HG03139 (cell line): ENCODE data around the gene OR4N2.
"Not testable (repeated sequence)": the region's sequence is repeated elsewhere in the genome, so short reads cannot be mapped to it uniquely, and the experiment has no call there.

Experiments used
- ATAC-seq: cut with Tn5 transposase; IDR thresholded peaks from one replicate; pipeline ENCODE4 v1.9.1; 2021; ENCODE audit not compliant: unreplicated experiment

OR4N2 gene, protein sequence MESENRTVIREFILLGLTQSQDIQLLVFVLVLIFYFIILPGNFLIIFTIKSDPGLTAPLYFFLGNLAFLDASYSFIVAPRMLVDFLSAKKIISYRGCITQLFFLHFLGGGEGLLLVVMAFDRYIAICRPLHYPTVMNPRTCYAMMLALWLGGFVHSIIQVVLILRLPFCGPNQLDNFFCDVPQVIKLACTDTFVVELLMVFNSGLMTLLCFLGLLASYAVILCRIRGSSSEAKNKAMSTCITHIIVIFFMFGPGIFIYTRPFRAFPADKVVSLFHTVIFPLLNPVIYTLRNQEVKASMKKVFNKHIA

DNA sequence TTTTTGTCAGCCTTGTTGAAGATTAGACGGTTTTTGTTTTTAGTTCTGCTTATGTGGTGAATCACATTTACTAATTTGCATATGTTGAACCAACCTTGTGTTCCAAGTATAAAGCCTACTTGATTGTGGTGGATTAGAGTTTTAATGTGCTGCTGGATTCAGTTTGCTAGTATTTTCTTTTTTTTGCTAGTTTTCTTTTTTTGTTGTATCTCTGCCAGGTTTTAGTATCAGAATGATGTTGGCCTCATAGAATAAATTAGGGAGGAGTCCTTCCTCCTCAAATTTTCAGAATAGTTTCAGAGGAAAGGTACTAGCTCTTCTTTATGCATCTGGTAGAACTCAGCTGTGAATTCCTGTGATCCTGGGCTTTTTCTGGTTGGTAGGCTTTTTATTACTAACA lies at the start of gene OR4N2:
Gene OR4N2, plus strand, starts transcription at position 301 of the 400 bp plus-strand sequence. CDS start 23,679 bp downstream, outside the sequence.
- ATAC-seq: not testable (repeated sequence)

DNA sequence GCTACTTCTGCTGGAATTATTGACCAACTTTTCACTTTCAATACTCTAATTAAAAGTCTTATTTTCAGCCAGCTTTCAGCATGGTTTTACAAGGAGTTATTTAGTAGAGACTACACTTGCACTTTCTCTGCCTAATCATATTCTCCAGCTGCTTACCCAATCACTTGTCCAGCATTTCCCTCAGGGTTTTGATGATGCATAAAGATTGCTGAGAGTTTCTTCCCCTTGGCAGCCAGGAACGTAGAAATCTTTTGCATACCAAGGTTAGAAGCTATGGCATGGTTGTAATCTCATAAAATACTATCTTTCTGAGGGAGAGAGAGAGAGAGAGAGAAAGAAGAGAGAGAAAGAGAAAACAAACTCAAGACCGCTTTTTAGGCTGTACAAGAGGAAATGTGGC lies 49.4 kb upstream of the OR4N2 start:
- no peak for ATAC-seq

GRCh38 chr14:19771491-19771890 lies 32.1 kb upstream of the OR4N2 start:
- ATAC-seq: not testable (repeated sequence)

DNA sequence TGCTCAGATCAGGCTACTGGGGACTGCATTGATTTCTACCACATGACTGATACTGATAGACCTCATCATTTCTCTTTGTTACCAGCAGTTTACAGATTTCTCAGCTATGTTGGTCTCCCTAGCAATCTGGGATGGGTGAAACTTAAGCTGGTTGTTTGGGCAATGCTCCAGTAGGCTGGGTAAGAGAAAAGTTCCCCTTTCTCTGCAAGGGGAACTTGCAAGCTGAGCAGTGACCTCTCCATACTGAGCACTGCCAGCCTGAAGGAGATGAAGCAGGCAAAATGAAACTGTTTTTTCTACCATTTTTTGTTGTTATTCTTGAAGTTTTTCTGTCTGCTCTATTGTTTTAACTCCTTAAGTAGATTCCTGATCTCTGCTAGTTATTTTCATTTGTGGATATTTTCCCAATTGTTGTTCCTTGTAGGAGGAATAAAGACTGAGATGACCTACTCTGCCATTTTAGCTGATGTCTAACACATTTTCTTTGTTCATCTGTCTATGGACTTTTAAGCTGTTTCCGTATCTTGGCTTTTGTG lies 31.6 kb upstream of the OR4N2 start:
- ATAC-seq: no peak

- not testable (repeated sequence) for ATAC-seq
Measured at GRCh38 chr14:19772454-19772853, 31.1 kb upstream of the OR4N2 start.

DNA sequence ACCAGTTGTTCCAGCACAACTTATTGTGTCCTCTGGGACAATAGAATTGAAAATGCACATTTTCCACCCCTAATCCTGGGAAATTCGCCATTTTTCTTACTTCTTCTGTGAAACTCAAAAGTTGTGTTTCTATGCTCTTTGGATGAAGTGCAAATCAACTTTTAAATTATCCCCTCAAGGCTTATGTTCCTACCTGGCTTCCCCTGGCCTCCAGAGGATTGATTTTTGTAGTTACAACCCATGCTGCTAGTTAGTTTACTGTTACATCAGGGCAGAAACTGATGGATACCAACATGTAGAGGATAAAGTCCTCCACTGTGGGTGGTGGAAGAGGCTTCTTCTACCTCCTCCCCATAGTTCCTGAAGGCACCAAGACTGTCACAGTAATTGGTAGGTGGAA lies 30.4 kb upstream of the OR4N2 start, which contains the start of gene OR4M1:
Gene OR4M1, plus strand, starts transcription at position 301 of the 400 bp plus-strand sequence. CDS start 6,819 bp downstream, outside the sequence.
- not testable (repeated sequence) for ATAC-seq

- no peak for ATAC-seq
Measured at GRCh38 chr14:19775587-19775986, 28.0 kb upstream of the OR4N2 start.

DNA sequence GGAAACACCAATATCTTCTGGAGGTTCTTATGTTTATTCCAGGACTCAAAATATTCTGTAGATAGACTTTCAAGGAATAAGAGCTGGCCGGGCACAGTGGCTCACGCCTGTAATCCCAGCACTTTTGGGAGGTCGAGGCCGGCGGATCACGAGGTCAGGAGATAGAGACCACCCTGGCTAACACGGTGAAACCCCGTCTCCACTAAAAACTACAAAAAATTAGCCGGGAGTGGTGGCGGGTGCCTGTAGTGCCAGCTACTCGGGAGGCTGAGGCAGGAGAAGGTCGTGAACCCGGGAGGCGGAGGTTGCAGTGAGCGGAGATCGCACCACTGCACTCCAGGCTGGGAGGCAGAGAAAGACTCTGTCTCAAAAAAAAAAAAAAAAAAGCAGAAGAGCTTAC lies 17.7 kb upstream of the OR4N2 start:
- ATAC-seq: not testable (repeated sequence)

- not testable (repeated sequence) for ATAC-seq
Measured at GRCh38 chr14:19787318-19787717, 16.3 kb upstream of the OR4N2 start.

DNA sequence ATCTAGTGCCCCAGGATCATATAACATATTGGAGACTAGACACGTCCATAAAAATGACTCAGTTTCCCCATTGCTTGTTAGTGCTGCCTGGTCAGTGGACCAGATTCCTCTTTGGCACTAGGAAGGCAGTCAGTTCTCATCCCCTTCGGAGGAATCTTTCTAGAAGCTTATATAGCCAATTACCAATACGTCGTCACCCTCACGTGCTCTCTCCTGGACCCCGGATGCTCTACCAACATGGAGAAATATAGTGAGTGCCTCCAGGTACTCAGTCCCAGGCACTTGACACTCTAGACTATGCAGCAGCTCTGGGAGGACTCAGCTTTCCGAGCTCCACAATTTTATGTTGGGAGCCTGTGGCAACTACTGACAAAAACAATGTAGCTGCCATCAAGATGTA lies 15.4 kb upstream of the OR4N2 start:
- not testable (repeated sequence) for ATAC-seq

DNA sequence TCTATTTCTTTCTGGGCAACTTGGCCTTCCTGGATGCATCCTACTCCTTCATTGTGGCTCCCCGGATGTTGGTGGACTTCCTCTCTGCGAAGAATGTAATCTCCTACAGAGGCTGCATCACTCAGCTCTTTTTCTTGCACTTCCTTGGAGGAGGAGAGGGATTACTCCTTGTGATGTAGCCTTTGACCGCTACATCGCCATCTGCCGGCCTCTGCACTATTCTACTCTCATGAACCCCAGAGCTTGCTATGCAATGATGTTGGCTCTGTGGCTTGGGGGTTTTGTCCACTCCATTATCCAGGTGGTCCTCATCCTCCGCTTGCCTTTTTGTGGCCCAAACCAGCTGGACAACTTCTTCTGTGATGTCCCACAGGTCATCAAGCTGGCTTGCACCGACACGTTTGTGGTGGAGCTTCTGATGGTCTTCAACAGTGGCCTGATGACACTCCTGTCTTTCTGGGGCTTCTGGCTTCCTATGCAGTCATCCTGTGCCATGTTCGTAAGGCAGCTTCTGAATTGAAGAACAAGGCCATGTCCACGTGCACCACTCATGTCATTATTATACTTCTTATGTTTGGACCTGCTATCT lies 7.0 kb upstream of the OR4N2 start:
- not testable (repeated sequence) for ATAC-seq

DNA sequence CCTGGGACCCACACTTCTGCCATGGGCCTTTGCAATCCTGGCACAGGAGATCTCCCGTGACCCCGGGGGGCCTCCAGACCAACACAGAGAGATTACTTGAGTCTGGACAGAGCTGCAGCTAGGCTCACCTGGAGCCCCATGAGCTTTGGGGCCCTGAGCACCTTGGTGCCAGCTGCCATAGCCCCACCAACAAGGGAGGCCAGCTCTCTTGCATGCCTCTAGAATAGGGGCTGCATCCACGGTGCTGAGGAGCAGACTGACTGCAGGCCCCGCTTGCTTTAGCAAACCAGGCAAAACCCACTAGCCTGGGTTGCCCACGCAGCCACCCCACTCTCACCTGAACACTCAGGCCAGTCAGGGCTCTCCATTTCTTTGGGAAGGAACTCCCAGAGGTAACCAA lies 3.7 kb upstream of the OR4N2 start:
- ATAC-seq: no peak

- ATAC-seq: no peak
Measured at GRCh38 chr14:19800282-19801117, 3.1 kb upstream of the OR4N2 start.

GRCh38 chr14:19801118-19801464 lies 2.5 kb upstream of the OR4N2 start:
- no peak for ATAC-seq

DNA sequence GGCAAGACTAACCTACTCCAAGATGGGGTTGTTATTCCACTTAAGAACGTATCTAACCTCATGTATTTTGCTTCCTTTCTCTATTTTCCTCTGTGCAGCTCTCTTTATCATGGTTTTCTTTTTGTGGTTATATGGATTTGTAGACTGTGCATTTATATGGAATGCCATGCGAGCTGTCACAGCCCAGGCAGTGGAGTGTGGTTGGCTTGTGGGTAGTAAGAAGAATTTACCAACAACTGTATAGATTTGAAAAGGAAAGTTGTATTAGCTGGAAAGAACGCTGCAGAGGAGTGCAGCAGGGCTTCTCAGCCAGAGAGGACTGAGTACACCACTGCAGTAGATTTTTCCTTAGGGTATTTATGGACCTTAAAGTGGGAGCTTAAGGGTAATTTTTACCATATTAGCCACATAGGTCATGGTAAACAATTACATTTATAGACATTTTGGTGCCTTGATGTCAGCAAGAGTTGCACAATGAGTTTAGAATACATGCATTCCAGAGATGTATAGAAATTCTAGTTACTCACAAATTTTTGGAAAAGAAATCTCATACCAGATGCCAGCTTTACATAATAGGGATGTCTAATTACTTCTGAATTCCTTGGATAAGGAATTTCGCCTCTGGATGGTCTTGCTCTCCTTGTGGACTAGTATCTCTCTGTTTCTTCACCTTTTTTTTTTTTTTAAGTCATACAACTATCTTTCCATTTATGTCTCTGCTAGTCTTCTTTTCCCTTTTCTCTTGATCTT lies 9.8 kb downstream of the OR4N2 start:
- ATAC-seq: not testable (repeated sequence)

DNA sequence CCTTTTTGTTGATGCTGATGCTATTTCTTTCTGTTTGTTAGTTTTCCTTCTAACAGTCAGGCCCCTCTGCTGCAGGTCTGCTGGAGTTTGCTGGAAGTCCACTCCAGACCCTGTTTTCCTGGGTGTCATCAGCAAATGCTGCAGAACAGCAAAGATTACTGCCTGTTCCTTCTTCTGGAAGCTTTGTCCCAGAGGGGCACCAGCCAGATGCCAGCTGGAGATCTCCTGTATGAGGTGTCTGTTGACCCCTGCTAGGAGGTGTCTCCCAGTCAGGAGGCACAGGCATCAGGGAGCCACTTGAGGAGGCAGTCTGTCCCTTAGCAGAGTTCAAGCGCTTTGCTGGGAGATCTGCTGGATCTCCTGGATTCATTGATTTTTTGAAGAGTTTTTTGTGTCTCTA lies 16.3 kb downstream of the OR4N2 start:
- not testable (repeated sequence) for ATAC-seq

DNA sequence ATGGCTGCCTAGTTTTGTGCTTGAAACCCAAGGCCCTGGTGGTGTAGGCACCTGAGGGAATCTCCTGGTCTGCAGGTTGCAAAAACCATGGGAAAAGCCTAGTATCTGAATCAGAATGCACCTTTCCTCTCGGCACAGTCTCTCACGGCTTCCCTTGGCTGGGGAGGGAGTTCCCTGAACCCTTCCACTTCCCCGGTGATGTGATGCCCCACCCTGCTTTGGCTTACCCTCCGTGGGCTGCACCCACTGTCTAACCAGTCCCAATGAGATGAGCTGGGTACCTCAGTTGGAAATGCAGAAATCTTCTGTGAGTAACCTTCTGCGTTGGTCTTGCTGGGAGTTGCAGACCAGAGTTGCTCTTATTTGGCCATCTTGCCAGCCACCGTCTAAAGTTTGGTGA lies 17.4 kb downstream of the OR4N2 start:
- ATAC-seq: not testable (repeated sequence)

DNA sequence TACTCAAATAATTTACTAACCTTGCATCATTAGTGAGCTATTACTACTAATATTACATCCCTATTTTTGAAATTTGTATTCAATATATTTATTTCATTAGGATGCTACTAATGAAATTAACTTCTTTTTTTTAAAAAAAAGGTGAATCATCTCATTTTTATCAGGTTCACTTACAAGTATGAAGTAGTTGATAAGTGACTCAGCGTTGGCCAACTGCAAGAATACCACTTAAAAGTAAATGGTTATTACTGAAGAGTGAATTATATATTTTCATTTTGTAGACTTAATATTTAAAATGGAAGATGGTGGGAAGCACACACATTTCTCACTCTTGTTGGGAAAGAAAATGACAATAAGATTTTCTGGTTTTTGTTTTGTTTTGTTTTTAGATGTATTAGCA lies 19.6 kb downstream of the OR4N2 start:
- ATAC-seq: no peak

DNA sequence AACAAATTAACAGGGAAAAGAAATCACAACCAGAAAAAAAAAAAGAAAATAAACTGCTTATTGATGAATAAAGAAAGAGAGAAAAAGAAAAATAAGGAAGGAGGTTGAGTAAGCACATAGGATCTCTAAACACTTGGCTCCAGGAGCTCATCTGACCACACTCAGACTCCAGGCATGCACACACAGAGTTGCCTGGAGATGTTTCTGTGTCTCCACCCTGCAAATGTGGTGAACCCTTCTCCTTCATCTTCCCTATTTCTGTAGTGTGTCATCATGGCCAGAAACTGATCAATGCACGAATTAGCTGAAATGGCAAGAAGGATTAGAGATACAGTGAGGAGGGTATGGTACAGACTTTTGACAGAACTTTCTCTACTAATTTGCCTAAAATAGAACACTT lies 20.2 kb downstream of the OR4N2 start:
- ATAC-seq: no peak

DNA sequence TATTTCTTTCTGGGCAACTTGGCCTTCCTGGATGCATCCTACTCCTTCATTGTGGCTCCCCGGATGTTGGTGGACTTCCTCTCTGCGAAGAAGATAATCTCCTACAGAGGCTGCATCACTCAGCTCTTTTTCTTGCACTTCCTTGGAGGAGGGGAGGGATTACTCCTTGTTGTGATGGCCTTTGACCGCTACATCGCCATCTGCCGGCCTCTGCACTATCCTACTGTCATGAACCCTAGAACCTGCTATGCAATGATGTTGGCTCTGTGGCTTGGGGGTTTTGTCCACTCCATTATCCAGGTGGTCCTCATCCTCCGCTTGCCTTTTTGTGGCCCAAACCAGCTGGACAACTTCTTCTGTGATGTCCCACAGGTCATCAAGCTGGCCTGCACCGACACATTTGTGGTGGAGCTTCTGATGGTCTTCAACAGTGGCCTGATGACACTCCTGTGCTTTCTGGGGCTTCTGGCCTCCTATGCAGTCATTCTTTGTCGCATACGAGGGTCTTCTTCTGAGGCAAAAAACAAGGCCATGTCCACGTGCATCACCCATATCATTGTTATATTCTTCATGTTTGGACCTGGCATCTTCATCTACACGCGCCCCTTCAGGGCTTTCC lies 24.2 kb downstream of the OR4N2 start:
- ATAC-seq: not testable (repeated sequence)
